ENCODE results near the gene MRPL54. TPM values are rescaled to one million over a fixed set of nuclear protein-coding genes. Genes with fewer than 3 reads are reported as not detected.
"Not testable (repeated sequence)": the region's sequence is repeated elsewhere in the genome, so short reads cannot be mapped to it uniquely, and the experiment has no call there.

MRPL54 gene
- polyA plus RNA-seq, 1 donor = 22.6 TPM

- DNase-seq = no peak
These were observed 24.8 kb upstream of the MRPL54 start for GRCh38 chr19:3737487-3738205.

- DNase-seq = no peak
These were observed 23.8 kb upstream of the MRPL54 start for GRCh38 chr19:3738477-3739220.

GRCh38 chr19:3740431-3740830 lies 22.1 kb upstream of the MRPL54 start:
- no peak for DNase-seq

- DNase-seq = no peak
These were observed 19.0 kb upstream of the MRPL54 start for GRCh38 chr19:3743486-3743885.

DNA sequence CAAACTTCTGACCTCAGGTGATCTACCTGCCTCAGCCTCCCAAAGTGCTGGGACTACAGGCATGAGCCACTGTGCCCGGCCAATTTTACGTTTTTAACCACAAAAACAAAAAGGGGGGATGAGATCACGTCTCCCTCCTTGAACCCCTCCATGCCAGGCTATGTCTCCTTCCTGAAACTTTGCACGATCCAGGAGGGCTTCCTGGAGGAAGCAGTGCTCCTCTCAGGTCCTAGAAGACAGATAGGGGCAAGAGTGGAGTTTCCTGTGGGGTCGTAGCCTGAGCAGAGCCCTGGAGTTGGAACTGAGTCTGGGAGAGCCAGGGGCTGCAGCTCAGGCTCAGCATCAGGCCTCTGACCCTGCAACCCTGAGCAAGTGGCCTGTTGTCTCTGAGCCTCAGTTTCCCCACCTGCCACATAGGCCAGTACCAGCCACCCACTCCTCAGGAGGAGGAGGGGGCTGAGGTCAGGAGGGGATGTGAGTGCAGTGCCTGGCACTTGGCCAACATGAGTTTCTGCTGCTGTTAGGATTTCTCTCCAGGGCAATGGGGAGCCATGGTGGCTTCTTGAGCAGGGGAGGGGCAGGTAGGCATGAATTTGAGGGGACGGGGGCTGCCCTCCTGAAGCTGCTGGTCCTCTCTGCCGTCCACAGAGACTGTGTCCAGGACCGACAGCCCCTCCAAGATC lies 17.0 kb upstream of the MRPL54 start:
- no peak for DNase-seq

DNA sequence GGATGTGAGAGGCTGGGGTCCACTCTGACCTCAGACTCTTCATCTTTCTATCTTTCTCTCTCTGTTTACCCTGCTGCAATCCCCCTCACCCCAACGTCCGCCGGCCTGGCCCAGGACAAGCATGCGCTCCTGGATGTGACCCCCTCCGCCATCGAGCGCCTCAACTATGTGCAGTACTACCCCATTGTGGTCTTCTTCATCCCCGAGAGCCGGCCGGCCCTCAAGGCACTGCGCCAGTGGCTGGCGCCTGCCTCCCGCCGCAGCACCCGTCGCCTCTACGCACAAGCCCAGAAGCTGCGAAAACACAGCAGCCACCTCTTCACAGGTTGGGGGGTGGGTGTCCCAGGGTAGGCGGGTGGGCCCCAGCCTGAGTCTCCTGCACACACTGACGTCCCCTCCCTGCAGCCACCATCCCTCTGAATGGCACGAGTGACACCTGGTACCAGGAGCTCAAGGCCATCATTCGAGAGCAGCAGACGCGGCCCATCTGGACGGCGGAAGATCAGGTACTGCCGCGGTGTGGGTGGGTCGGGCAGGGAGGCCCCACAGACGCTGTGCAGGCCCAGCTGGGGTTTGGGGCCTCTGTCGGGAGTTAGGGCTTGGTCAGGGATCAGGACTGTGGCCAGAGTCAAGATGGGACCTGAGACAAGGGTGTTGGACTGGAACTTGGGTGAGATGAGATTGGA lies 16.0 kb upstream of the MRPL54 start:
- DNase-seq = no peak

- DNase-seq = no peak
These were observed 13.5 kb upstream of the MRPL54 start for GRCh38 chr19:3748965-3749364.

GRCh38 chr19:3750211-3750610 lies 12.3 kb upstream of the MRPL54 start:
- no peak for DNase-seq

GRCh38 chr19:3751236-3751635 lies 11.2 kb upstream of the MRPL54 start:
- no peak for DNase-seq

GRCh38 chr19:3752492-3752891 lies 10.0 kb upstream of the MRPL54 start:
- DNase-seq = no peak

DNA sequence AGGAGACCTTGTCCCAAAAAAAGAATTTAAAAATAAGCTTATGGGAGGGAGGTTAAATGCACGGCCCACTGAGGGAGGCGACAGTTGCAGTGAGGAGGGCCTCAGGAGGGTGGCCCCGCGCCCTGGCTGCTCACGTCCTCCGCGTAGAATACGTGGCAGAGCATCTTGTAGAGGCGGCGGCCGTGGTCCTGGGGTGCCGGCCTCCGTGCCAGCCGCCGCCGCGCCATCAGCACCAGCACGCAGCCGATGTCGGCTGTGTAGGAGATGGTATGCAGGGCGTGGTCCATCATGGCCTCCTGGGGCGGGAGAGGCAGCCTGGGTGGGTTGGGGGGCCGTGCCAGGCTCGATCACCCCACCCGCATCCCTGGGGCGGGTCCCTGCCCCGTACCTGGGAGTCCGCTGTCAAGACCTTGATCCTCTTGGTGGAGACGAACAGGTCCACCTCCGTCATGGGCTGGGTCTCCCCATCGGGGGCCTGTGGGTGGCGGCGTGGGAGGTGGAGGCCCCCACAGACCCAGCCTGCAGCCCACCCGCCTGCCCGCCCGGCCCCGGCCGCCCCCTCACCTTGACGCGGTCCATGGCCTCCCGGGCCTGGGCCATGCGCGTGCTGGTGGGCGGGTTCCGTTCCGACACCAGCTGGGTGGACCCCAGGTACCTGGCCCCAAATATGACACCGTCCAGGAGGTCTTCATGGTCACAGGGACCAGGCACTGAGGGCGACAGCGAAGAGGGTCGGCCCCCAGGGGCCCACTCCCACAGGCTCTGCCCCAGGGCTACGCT lies 8.7 kb upstream of the MRPL54 start:
- DNase-seq = no peak

DNA sequence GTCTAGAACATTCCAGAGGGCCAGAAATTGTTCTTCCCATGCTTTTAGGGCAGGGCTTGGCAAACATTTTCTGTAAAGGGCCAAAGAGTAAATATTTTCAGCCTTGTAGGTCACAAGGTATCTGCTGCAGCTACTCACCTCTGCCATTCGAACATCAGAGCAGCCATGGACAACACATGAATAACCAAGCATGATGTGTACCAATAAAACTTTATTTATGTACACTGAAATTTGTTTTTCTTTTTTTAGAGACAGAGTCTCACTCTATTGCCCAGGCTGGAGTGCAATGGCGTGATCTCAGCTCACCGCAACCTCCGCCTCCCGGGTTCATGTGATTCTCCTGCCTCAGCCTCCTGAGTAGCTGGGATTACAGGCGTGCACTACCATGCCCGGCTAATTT lies 4.8 kb upstream of the MRPL54 start:
- not testable (repeated sequence) for DNase-seq

GRCh38 chr19:3758297-3758696 lies 4.2 kb upstream of the MRPL54 start:
- not testable (repeated sequence) for DNase-seq

DNA sequence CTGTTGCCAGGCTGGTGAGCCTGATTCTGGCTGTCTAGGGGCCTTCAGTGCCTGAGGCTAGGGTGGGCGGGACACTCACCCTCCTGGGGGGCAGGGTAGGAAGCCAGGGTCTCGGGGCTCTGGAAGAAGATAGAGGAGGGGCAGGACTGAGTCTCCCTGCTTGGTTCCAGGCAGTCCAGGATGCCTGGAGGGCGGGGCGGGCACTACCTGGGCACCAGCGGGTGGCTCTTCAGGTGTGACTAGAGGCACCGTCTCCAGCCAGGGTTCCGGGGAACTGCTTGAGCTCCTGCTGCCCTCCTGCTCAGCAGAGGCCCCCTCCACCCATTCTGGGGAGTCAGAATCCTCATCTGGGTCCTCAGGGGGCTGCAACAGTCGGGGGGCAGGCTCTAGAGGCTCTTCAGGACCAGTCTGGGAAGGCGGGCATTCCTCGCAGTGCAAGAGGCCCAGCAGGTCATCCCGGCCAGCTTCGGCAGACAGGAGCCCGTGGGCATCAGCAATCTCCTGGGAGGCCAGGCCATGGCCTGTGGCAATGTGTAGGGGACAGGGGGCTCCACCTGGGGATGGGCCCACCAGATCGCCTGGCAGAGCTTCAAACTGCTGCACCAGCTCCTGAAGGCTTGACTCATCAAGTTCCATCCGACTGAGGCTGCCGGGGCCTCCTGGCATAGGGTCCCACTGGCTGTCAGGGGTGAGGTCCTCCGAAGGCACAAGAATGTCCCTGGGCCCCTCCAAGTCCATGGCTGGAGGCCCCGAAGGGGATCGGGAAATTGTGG lies 2.8 kb upstream of the MRPL54 start:
- no peak for DNase-seq

DNA sequence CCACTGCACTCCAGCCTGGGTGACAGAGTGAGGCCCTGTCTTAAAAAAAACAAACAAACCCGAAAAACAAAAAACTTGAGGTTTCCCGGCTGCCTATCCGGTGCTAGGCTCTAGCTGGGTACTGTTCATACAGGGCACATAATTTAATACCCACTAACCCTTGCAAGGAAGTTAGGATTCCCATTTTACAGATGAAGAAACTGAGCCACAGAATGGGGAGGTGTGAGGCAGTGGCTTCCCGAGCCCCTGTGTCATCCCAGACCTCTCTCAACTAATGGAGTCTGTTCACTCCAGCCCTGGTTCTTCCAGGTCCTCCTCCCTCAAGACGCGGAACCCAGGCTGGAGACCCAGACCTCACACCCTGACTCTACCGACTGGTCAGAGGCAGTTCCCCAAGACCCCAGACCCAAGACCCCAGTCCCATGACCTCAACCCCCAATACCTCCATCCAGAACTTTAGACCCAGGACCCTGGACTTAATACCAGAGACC lies 1.6 kb upstream of the MRPL54 start:
- DNase-seq = no peak

DNA sequence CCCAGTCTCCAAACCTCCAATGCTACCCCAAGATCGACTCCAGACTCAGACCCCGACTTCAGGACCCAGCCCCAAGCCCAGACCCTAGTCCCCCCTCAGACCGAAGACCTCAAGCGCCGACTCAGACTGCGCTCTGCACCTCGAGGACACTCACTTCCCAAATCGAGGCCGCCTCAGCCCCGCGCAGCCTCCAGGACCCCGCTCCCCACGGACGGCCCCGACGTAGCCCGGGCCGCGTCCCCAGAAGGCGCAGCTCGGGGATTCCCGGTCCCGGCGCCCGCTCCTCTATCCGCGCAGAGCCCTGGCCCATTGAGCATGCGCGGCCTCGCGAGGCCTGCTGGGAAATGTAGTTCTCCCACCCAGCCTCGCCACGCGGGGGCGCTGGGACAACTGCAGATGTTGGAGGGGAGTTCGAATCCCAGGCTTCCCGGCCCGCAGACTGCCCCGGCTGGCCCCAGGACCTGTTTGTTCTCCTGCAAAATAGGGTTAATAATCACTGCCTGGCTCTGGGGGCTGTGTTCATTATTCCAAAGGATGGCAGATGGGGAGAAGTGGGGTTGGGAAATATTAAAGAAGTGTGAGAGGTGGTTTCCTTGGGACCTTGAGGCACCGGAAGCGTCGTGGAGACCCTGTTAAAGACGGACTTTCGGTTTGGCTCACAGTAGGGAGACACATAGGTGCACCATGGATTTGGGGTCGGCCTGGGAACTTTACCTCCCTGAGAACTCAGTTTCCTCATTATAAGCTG lies 926 bp upstream of the MRPL54 start, which contains the start of gene APBA3:
TSS of gene APBA3 (minus strand) at position 311 of the 748 bp plus-strand sequence. CDS start 1,428 bp downstream, outside the sequence.
- DNase-seq = peak; percentile 88

DNA sequence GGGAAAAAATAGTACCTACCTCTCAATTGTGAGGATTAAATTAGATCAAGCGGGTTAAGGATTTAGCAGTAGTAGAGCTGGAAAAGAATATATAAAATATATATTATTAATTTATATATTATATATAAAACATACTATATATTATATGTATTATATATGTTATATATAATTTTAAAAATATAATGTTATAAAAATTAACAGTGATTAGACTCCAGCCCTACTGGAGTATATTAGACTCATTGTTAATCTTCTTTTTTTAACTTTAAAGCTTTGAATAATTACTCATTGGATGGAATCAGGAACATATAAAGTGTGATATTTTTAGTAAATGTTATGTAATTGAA lies 380 bp upstream of the MRPL54 start:
- no peak for DNase-seq

- DNase-seq = no peak
These were observed 2.6 kb downstream of the MRPL54 start for GRCh38 chr19:3765121-3765520.

GRCh38 chr19:3765757-3766156 lies 3.3 kb downstream of the MRPL54 start:
- not testable (repeated sequence) for DNase-seq

DNA sequence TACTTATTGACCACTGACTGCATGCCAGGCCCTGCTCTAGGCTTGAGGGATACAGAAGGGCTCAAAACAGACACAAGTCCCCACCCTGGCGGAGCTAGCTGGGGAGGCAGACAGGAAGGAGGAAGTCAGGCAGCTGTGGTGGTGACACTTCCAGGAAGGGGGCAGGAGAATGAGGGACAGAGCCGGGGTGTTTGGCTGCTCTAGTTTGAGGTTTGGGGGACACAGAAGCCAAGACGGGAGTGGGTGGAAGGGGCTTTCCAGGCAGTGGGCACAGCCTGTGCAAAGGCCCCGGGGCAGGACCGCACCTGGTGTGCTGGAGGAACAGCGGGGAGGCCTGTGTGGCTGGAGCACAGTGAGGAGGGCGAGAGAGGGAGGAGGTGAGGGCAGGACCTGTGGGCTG lies 4.0 kb downstream of the MRPL54 start:
- no peak for DNase-seq

Measured in left kidney (tissue), 2 donors.